HUES48 (cell line): ENCODE data around the gene MICU1.
"Not testable (repeated sequence)": the region's sequence is repeated elsewhere in the genome, so short reads cannot be mapped to it uniquely, and the experiment has no call there.

ENCODE experiments used
- H3K27ac ChIP-seq: one replicate; pipeline ENCODE4 v1.7.0; 2013; ENCODE audit warnings: low read depth, low read length, inconsistent platforms
- H3K27me3 ChIP-seq: 2 replicates; pipeline ENCODE4 v1.6.1; 2013; ENCODE audit warnings: mild to moderate bottlenecking, low read length; ENCODE audit not compliant: control insufficient read depth, insufficient read depth
- H3K36me3 ChIP-seq: 2 replicates; pipeline ENCODE4 v1.6.1; 2013; ENCODE audit warnings: low read length; ENCODE audit not compliant: control insufficient read depth, insufficient read depth
- H3K4me1 ChIP-seq: 2 replicates; pipeline ENCODE4 v1.6.1; 2013; ENCODE audit warnings: mild to moderate bottlenecking, low read length; ENCODE audit not compliant: control insufficient read depth, insufficient read depth
- H3K4me3 ChIP-seq: 2 replicates; pipeline ENCODE4 v1.5.1; 2013; ENCODE audit warnings: mild to moderate bottlenecking, low read depth, low read length
- H3K9ac ChIP-seq: 2 replicates; pipeline ENCODE4 v1.6.1; 2013; ENCODE audit warnings: mild to moderate bottlenecking, low read depth, low read length, moderate library complexity
- H3K9me3 ChIP-seq: 2 replicates; pipeline ENCODE4 v1.6.1; 2013; ENCODE audit warnings: low read length; ENCODE audit not compliant: control insufficient read depth, insufficient read depth

MICU1 gene

GRCh38 chr10:72353028-72353964 is 272.6 kb downstream of the MICU1 start:
- peaks cover 19% of the 10 kb centered on the region for H3K4me1 ChIP-seq
- H3K9me3 ChIP-seq, result no peaks in the 10 kb centered on the region
- H3K36me3 ChIP-seq, result peaks cover 14% of the 10 kb centered on the region; the same call in 1 of the 2 replicates
- peak overlapping the region; percentile 100 for H3K27ac ChIP-seq
- H3K4me3 ChIP-seq, result peak overlapping the region; percentile 98
- peak overlapping the region; percentile 99; the same call in 1 of the 2 replicates for H3K9ac ChIP-seq
- no peaks in the 10 kb centered on the region for H3K27me3 ChIP-seq

- Histone ChIP-seq H3K4me1 (peaks cover 19% of the 10 kb centered on the region), H3K9me3 (no peaks in the 10 kb centered on the region), H3K27ac (no peak overlapping the region), H3K36me3 (peaks cover 17% of the 10 kb centered on the region; the same call in 1 of the 2 replicates), H3K9ac (no peak overlapping the region), H3K27me3 (no peaks in the 10 kb centered on the region), H3K4me3 (no peak overlapping the region)
Measured at GRCh38 chr10:72351479-72351878, 274.4 kb downstream of the MICU1 start.

GRCh38 chr10:72349438-72349837 is 276.4 kb downstream of the MICU1 start:
- Histone ChIP-seq H3K4me1 (peaks cover 19% of the 10 kb centered on the region), H3K9ac (no peak overlapping the region), H3K36me3 (peaks cover 17% of the 10 kb centered on the region; the same call in 1 of the 2 replicates), H3K4me3 (no peak overlapping the region), H3K9me3 (no peaks in the 10 kb centered on the region), H3K27ac (no peak overlapping the region), H3K27me3 (no peaks in the 10 kb centered on the region)

- Histone ChIP-seq H3K4me1 (peaks cover 14% of the 10 kb centered on the region), H3K27me3 (no peaks in the 10 kb centered on the region), H3K4me3 (no peak overlapping the region), H3K27ac (no peak overlapping the region), H3K9ac (no peak overlapping the region), H3K36me3 (peaks cover 26% of the 10 kb centered on the region), H3K9me3 (no peaks in the 10 kb centered on the region)
Measured at GRCh38 chr10:72348282-72348681, 277.6 kb downstream of the MICU1 start.

- not testable (repeated sequence) for H3K4me3 ChIP-seq, H3K27me3 ChIP-seq, H3K4me1 ChIP-seq, H3K27ac ChIP-seq, H3K9ac ChIP-seq, H3K9me3 ChIP-seq
- peaks cover 41% of the 10 kb centered on the region for H3K36me3 ChIP-seq
Measured at GRCh38 chr10:72346117-72346516, 279.8 kb downstream of the MICU1 start.

- H3K27ac ChIP-seq, result no peak overlapping the region
- H3K36me3 ChIP-seq, result peaks cover 38% of the 10 kb centered on the region
- no peaks in the 10 kb centered on the region for H3K27me3 ChIP-seq
- H3K9ac ChIP-seq, result no peak overlapping the region
- no peaks in the 10 kb centered on the region for H3K9me3 ChIP-seq
- no peak overlapping the region for H3K4me3 ChIP-seq
- no peaks in the 10 kb centered on the region for H3K4me1 ChIP-seq
Measured at GRCh38 chr10:72344932-72345331, 280.9 kb downstream of the MICU1 start.

GRCh38 chr10:72342911-72343310 is 283.0 kb downstream of the MICU1 start:
- H3K27me3 ChIP-seq, result no peaks in the 10 kb centered on the region
- H3K4me1 ChIP-seq, result no peaks in the 10 kb centered on the region
- H3K4me3 ChIP-seq, result no peak overlapping the region
- H3K9me3 ChIP-seq, result no peaks in the 10 kb centered on the region
- no peak overlapping the region for H3K27ac ChIP-seq
- H3K36me3 ChIP-seq, result peaks cover 40% of the 10 kb centered on the region
- no peak overlapping the region for H3K9ac ChIP-seq

GRCh38 chr10:72340510-72341261 is 285.2 kb downstream of the MICU1 start:
- H3K4me1 ChIP-seq, result no peaks in the 10 kb centered on the region
- H3K36me3 ChIP-seq, result peaks cover 55% of the 10 kb centered on the region
- H3K4me3 ChIP-seq, result no peak overlapping the region
- no peaks in the 10 kb centered on the region for H3K27me3 ChIP-seq
- no peaks in the 10 kb centered on the region for H3K9me3 ChIP-seq
- H3K9ac ChIP-seq, result no peak overlapping the region
- H3K27ac ChIP-seq, result no peak overlapping the region

GRCh38 chr10:72338180-72338579 is 287.7 kb downstream of the MICU1 start:
- H3K27me3 ChIP-seq, result no peaks in the 10 kb centered on the region
- H3K4me1 ChIP-seq, result no peaks in the 10 kb centered on the region; the same call in 1 of the 2 replicates
- no peak overlapping the region for H3K4me3 ChIP-seq
- H3K9ac ChIP-seq, result no peak overlapping the region
- peaks cover 60% of the 10 kb centered on the region for H3K36me3 ChIP-seq
- no peaks in the 10 kb centered on the region for H3K9me3 ChIP-seq
- H3K27ac ChIP-seq, result no peak overlapping the region

GRCh38 chr10:72337722-72338121 is 288.2 kb downstream of the MICU1 start:
- Histone ChIP-seq H3K36me3 (peaks cover 57% of the 10 kb centered on the region), H3K27me3 (no peaks in the 10 kb centered on the region), H3K4me3 (no peak overlapping the region), H3K9ac (no peak overlapping the region), H3K9me3 (no peaks in the 10 kb centered on the region), H3K27ac (no peak overlapping the region), H3K4me1 (peaks cover 4% of the 10 kb centered on the region; the same call in 1 of the 2 replicates)
